Brain pericyte (primary cell): ENCODE results near the gene SEC23B.
"Not testable (repeated sequence)": the region's sequence is repeated elsewhere in the genome, so short reads cannot be mapped to it uniquely, and the experiment has no call there.

Experiments
- DNase-seq: peaks from one replicate; pipeline ENCODE4 v3.0.0-alpha.2; 2012; ENCODE audit warnings: low read depth, low spot score

SEC23B gene

GRCh38 chr20:18507218-18508191 lies at the start of gene SEC23B:
Gene SEC23B (plus strand): TSS chr20:18507940. CDS start chr20:18510836, 2,896 bp downstream.
- DNase-seq, result peak; percentile 96

GRCh38 chr20:18465536-18466200 lies 42.1 kb upstream of the SEC23B start:
- no peak for DNase-seq

- no peak for DNase-seq
Measured at GRCh38 chr20:18466574-18466893, 41.2 kb upstream of the SEC23B start.

GRCh38 chr20:18466894-18467730 lies 40.6 kb upstream of the SEC23B start, which contains the start of the genes DZANK1 and POLR3F:
Gene DZANK1 (minus strand): TSS chr20:18467030. CDS start chr20:18465358, 1,672 bp downstream.
Gene POLR3F (plus strand): TSS chr20:18467390. CDS start chr20:18467507, 117 bp downstream.
- DNase-seq, result peak; percentile 89

- DNase-seq, result no peak
Measured at GRCh38 chr20:18477218-18477617, 30.5 kb upstream of the SEC23B start.

- DNase-seq, result no peak
Measured at GRCh38 chr20:18477821-18478220, 29.9 kb upstream of the SEC23B start.

- no peak for DNase-seq
Measured at GRCh38 chr20:18481596-18481995, 26.1 kb upstream of the SEC23B start.

- DNase-seq, result no peak
Measured at GRCh38 chr20:18488301-18488700, 19.4 kb upstream of the SEC23B start.

GRCh38 chr20:18496042-18496441 lies 11.7 kb upstream of the SEC23B start:
- DNase-seq, result no peak

GRCh38 chr20:18496740-18497592 lies 10.8 kb upstream of the SEC23B start, which contains the start of gene RBBP9:
Gene RBBP9 (minus strand): TSS chr20:18497225. CDS start chr20:18497167, 58 bp downstream.
- DNase-seq, result peak; percentile 18

GRCh38 chr20:18497603-18498002 lies 10.1 kb upstream of the SEC23B start:
- DNase-seq, result no peak

- DNase-seq, result not testable (repeated sequence)
Measured at GRCh38 chr20:18501672-18502071, 6.1 kb upstream of the SEC23B start.

GRCh38 chr20:18504479-18505060 lies 3.2 kb upstream of the SEC23B start:
- DNase-seq, result no peak

GRCh38 chr20:18506744-18507143 lies 996 bp upstream of the SEC23B start:
- DNase-seq, result no peak

- no peak for DNase-seq
Measured at GRCh38 chr20:18511571-18511970, 3.8 kb downstream of the SEC23B start.

- DNase-seq, result no peak
Measured at GRCh38 chr20:18513208-18513607, 5.5 kb downstream of the SEC23B start.

GRCh38 chr20:18514127-18514526 lies 6.4 kb downstream of the SEC23B start:
- no peak for DNase-seq

GRCh38 chr20:18515973-18516372 lies 8.2 kb downstream of the SEC23B start:
- no peak for DNase-seq

GRCh38 chr20:18522066-18522465 lies 14.3 kb downstream of the SEC23B start:
- not testable (repeated sequence) for DNase-seq

- no peak for DNase-seq
Measured at GRCh38 chr20:18523066-18523465, 15.3 kb downstream of the SEC23B start.
